Mucosa of rectum (tissue), 2 donors: ENCODE results near the gene SMS.
A peak's percentile ranks its signal among the peaks of the same experiment; 100 is the strongest.

Experiments
- H3K27ac ChIP-seq, 2 donors: one replicate each; pipeline ENCODE4 v1.7.0; 2013; ENCODE audit warnings: inconsistent platforms in 2 of 2, low read depth in 2 of 2, low read length in 2 of 2
- H3K27me3 ChIP-seq, 2 donors: one replicate each; pipeline ENCODE4 v1.7.0; 2013; ENCODE audit warnings: low read length in 2 of 2; ENCODE audit not compliant: control insufficient read depth in 2 of 2, insufficient read depth in 2 of 2
- H3K36me3 ChIP-seq, 2 donors: one replicate each; pipeline ENCODE4 v1.7.0; 2013; ENCODE audit warnings: low read length in 2 of 2; ENCODE audit not compliant: control insufficient read depth in 2 of 2, insufficient read depth in 2 of 2
- H3K4me1 ChIP-seq, 2 donors: one replicate each; pipeline ENCODE4 v1.7.0; 2013; ENCODE audit warnings: low read length in 2 of 2, mild to moderate bottlenecking in 1 of 2; ENCODE audit not compliant: control insufficient read depth in 2 of 2, insufficient read depth in 2 of 2
- H3K4me3 ChIP-seq, 2 donors: one replicate each; pipeline ENCODE4 v1.7.0; 2013; ENCODE audit warnings: low read length in 2 of 2
- H3K9ac ChIP-seq, 2 donors: one replicate each; pipeline ENCODE4 v1.7.0; 2013; ENCODE audit warnings: low read length in 2 of 2, low read depth in 1 of 2, mild to moderate bottlenecking in 1 of 2
- H3K9me3 ChIP-seq, 2 donors: one replicate each; pipeline ENCODE4 v1.7.0; 2013; ENCODE audit warnings: low read length in 2 of 2; ENCODE audit not compliant: control insufficient read depth in 2 of 2
- donor health status: healthy.
- donor health status: Normal muscosa, but diverticular disease.

Gene SMS

DNA sequence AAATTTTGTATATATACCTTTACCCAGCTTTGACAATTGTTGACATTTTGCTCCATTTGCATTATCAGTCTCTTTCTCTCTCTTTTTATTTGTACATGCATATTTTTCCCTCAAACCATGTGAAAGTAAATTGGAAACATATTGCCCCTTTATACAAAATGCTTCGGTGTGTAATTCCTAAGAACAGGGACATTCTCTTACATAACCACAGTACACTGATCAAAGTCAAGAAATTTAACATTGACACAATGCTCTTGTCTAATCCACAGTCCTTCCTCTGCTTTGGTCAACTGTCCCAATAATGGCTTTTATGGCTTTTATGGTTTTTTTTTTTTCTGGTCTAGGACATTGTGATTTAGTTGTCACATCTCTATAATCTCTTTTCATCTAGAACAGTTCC, 9.5 kb upstream of the SMS start:
- no peaks in the 10 kb centered on the region for H3K36me3 ChIP-seq
- no peaks in the 10 kb centered on the region for H3K4me1 ChIP-seq
- no peak overlapping the region for H3K4me3 ChIP-seq
- H3K27me3 ChIP-seq = peaks cover 0 to 2% of the 10 kb centered on the region in 2 donors
- no peak overlapping the region for H3K9ac ChIP-seq
- no peak overlapping the region for H3K27ac ChIP-seq
- H3K9me3 ChIP-seq = no peaks in the 10 kb centered on the region

GRCh38 chrX:21932292-21933002, 8.1 kb upstream of the SMS start:
- Histone ChIP-seq H3K9me3 (no peaks in the 10 kb centered on the region), H3K36me3 (no peaks in the 10 kb centered on the region), H3K4me3 (no peak overlapping the region), H3K27ac (no peak overlapping the region), H3K27me3 (peaks cover 0 to 2% of the 10 kb centered on the region in 2 donors), H3K9ac (no peak overlapping the region), H3K4me1 (no peaks in the 10 kb centered on the region)

- Histone ChIP-seq H3K4me3 (no peak overlapping the region), H3K9me3 (no peaks in the 10 kb centered on the region), H3K27ac (no peak overlapping the region), H3K4me1 (no peaks in the 10 kb centered on the region), H3K9ac (no peak overlapping the region), H3K27me3 (peaks cover 0 to 2% of the 10 kb centered on the region in 2 donors), H3K36me3 (no peaks in the 10 kb centered on the region)
Measured at GRCh38 chrX:21933077-21933476, 7.4 kb upstream of the SMS start.

DNA sequence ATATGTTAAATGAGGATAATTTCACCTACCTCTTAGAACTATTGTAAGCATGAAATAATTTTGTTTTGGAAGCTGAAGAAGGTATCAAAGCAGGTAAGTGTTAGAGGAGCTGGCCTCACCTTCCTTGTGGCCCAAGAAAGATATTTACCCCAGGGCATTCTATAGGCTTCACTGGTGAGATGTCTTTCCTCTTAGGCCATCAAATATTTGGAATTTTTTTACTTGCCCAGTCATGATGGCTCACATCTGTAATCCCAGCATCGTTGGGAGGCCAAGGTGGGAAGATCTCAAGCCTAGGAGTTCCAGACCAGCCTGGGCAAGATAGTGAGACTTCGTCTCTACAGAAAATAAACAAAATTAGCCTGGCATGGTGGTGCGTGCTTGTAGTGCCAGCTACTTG, 6.1 kb upstream of the SMS start:
- Histone ChIP-seq H3K36me3 (no peaks in the 10 kb centered on the region), H3K4me1 (no peaks in the 10 kb centered on the region), H3K9ac (no peak overlapping the region), H3K9me3 (no peaks in the 10 kb centered on the region), H3K4me3 (no peak overlapping the region), H3K27ac (no peak overlapping the region), H3K27me3 (peaks cover 0 to 2% of the 10 kb centered on the region in 2 donors)

DNA sequence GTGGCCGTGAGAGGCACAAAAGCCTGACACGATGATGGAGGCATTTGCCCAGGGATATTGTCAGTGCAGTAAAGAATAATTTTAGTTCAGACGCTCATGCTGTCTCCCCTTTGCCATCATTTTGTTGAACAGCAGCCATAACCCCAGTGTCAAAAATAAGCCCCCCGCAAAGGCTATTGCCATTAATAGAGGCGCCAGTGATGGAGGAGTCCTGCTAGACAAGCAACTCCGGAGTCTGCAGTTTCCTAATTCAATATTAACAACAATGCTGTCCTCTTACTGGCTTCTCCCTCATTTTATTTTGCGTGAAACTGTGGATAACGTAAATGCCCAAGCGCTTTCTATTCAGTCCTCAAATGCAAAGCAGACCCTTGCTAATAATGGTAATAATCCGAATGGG, 603 bp upstream of the SMS start:
- H3K4me1 ChIP-seq = peaks cover 0 to 6% of the 10 kb centered on the region in 2 donors
- H3K27ac ChIP-seq = peak overlapping the region; percentile 34 to 68
- H3K9me3 ChIP-seq = no peaks in the 10 kb centered on the region
- no peaks in the 10 kb centered on the region for H3K27me3 ChIP-seq
- peak overlapping the region in 1 of 2 donors; percentile 65 for H3K9ac ChIP-seq
- H3K4me3 ChIP-seq = peak overlapping the region; percentile 61 to 64
- no peaks in the 10 kb centered on the region for H3K36me3 ChIP-seq

DNA sequence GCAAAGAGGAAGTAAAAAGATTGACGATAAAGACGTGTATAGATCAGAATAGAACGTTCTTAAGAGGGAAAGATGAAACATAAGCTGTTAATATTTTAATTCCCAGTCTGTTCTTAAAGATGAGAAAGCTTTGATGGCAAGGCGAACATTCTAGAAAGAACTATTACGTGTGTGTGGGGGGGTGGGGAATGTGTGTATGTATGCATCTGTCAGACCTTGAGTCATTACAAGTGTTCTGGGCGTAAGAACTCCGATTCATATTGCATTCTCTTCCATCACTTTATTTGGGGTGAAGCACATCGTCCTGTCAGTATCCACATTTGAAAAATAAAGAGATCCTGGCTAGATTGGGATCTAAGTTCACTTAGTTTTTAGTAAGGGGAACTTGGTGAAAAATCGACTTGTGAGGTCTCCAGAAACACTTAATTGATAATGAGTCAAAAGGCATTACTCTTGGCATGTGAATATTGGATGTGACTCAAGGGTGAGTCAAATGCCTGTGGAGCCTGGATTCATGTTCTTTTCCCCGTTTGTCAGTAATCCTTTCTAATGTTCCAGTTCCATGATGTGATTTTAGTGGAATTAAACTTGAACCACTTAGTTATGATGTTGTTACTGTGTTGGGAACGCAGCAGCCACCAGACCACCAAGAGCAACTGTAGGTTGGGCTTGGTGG, 3.1 kb downstream of the SMS start:
- Histone ChIP-seq H3K27me3 (no peaks in the 10 kb centered on the region), H3K9ac (no peak overlapping the region), H3K9me3 (no peaks in the 10 kb centered on the region), H3K4me1 (peaks cover 3 to 13% of the 10 kb centered on the region in 2 donors), H3K36me3 (no peaks in the 10 kb centered on the region), H3K27ac (peak overlapping the region; percentile 2 to 38), H3K4me3 (no peak overlapping the region)

GRCh38 chrX:21944136-21944615, 3.7 kb downstream of the SMS start:
- Histone ChIP-seq H3K9ac (no peak overlapping the region), H3K36me3 (no peaks in the 10 kb centered on the region), H3K4me1 (peaks cover 3 to 13% of the 10 kb centered on the region in 2 donors), H3K27ac (peak overlapping the region in 1 of 2 donors; percentile 2), H3K4me3 (no peak overlapping the region), H3K27me3 (no peaks in the 10 kb centered on the region), H3K9me3 (no peaks in the 10 kb centered on the region)

DNA sequence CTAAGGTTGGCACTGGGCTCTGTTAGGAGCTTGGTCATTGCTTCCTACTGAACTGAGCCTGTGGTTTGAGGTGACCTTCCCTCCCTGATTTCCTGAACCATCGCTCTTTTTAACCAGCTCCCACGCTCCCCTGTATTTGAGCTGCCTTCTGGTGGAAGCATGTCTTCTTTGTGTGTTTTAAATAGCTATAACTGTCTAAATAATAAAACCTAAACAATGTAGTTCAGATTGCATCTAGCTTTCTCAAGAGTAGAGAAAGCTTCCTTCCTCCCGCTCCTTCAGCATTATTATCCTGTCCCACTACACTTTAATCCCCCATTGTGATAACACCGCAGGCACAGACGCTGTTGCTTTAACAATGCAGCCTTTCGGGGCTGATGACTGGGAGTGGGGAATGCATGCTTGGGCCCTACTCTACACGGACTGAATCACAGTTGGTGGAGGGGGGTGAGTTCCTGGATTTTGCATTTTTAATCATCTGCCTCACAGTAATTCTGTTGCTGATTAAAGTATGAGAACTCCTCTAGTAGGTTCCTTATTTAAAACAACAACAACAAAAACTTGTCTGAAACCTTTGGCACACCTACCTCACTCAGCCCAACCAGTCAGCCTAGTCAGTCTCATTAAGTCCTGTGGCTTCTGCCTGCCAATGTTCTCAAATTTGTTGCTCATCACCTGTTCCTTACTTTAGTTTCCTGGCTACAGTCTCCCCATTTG, 6.6 kb downstream of the SMS start:
- Histone ChIP-seq H3K4me1 (peaks cover 3 to 11% of the 10 kb centered on the region in 2 donors), H3K27me3 (no peaks in the 10 kb centered on the region), H3K9ac (no peak overlapping the region), H3K4me3 (no peak overlapping the region), H3K36me3 (no peaks in the 10 kb centered on the region), H3K9me3 (no peaks in the 10 kb centered on the region), H3K27ac (no peak overlapping the region)

DNA sequence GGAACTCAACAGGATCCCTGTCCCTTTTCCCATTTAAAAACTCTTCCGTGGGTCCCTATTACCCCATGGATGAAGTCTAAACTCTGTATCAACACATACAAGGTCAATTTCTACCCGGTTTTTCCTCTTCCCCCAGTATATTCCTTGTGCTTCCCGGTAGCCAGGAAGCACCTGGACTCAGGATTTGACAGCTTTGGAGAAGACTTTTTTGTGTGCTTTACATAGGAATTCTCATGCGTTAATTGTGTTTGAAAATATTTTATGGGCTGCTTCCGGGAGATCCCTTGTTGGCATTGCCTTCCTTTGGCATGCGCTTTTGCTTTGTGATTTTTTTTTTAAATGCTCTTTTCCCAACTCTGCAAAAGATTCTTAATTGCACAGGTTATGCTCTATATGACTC, 7.2 kb downstream of the SMS start:
- Histone ChIP-seq H3K27ac (peak overlapping the region in 1 of 2 donors; percentile 35), H3K9me3 (no peaks in the 10 kb centered on the region), H3K4me3 (no peak overlapping the region), H3K9ac (no peak overlapping the region), H3K27me3 (no peaks in the 10 kb centered on the region), H3K4me1 (peaks cover 3 to 7% of the 10 kb centered on the region in 2 donors), H3K36me3 (no peaks in the 10 kb centered on the region)
